ENCODE data around the gene SLC25A41. TPM values are rescaled to one million over a fixed set of nuclear protein-coding genes. Genes with fewer than 3 reads are reported as not detected.

Gene SLC25A41
- total RNA-seq, 1 experiment from 2014 or later, result not detected

DNA sequence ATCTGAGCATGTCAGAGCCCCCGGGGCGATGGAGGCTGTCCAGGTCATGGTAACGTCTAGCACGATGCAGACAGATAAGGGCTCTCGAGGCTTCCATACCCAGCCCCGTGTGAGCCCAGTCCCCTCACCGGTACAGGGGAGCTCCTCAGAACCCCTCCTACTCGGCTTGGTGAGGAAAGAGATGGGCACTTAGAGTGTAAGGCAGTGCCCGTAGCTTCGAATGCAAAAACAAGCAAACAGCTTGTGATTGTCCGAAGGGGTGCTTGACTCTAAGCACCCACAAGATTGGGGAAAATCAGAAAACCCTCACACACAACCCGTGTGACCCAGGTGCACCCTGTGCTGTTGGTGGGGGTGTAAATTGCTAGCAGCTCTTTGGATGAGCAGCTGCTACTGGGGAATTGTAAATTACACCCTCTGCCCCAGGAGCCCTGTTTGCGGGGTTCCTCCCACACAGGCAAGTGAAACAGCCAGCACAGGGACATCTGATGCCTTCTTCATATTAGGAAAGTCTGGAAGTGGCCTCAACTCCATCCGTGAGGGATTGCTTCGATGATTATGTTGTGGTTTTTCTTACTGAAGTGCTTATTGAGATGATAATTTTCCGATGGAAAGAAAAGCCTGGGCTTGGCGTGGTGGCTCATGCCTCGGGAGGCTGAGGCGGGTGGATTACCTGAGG is 56.9 kb downstream of the SLC25A41 start:
- no peak for DNase-seq (ENCODE audit: extremely low read depth, low read depth)

Small RNA genes lying within 50 kb of the gene (small RNA-seq; reads per million reads assigned to genes)
- gene MIR6790, result 0 reads per million in 2 experiments
- 0 to 0.06 reads per million in 2 experiments for gene MIR6885

Other genes starting within 250 kb of the SLC25A41 start
- 14.6 and 17.8 TPM in 2 replicates for gene MLLT1, start 153.8 kb downstream of the SLC25A41 start, total RNA-seq (2014; rRNA removed; shearing (Covaris generic))
- gene ACER1, start 100.2 kb downstream of the SLC25A41 start, total RNA-seq (2014; rRNA removed; shearing (Covaris generic)), result not detected in 2 replicates
- 61.2 and 64.7 TPM in 2 replicates for gene CLPP, start 72.2 kb downstream of the SLC25A41 start, total RNA-seq (2014; rRNA removed; shearing (Covaris generic))
- gene ALKBH7, start 61.0 kb downstream of the SLC25A41 start, total RNA-seq (2014; rRNA removed; shearing (Covaris generic)), result 11.9 and 18.4 TPM in 2 replicates
- gene PSPN, start 57.8 kb downstream of the SLC25A41 start, total RNA-seq (2014; rRNA removed; shearing (Covaris generic)), result 1.1 and 5.3 TPM in 2 replicates
- 39.3 and 44.1 TPM in 2 replicates for gene GTF2F1, start 40.6 kb downstream of the SLC25A41 start, total RNA-seq (2014; rRNA removed; shearing (Covaris generic))
- 73.6 and 92.4 TPM in 2 replicates for gene KHSRP, start 9.0 kb downstream of the SLC25A41 start, total RNA-seq (2014; rRNA removed; shearing (Covaris generic))
- gene SLC25A23, start 26.0 kb upstream of the SLC25A41 start, total RNA-seq (2014; rRNA removed; shearing (Covaris generic)), result 13.3 and 14.1 TPM in 2 replicates
- gene CRB3, start 30.5 kb upstream of the SLC25A41 start, total RNA-seq (2014; rRNA removed; shearing (Covaris generic)), result 0.20 TPM in 1 of 2 replicates, not detected in the other
- gene DENND1C, start 48.0 kb upstream of the SLC25A41 start, total RNA-seq (2014; rRNA removed; shearing (Covaris generic)), result 0.17 and 0.29 TPM in 2 replicates
- gene TUBB4A, start 68.5 kb upstream of the SLC25A41 start, total RNA-seq (2014; rRNA removed; shearing (Covaris generic)), result 4.4 and 6.5 TPM in 2 replicates
- gene TNFSF9, start 97.3 kb upstream of the SLC25A41 start, total RNA-seq (2014; rRNA removed; shearing (Covaris generic)), result 35.4 and 40.4 TPM in 2 replicates
- 136 and 144 TPM in 2 replicates for gene CD70, start 157.4 kb upstream of the SLC25A41 start, total RNA-seq (2014; rRNA removed; shearing (Covaris generic))
- gene TNFSF14, start 236.4 kb upstream of the SLC25A41 start, total RNA-seq (2014; rRNA removed; shearing (Covaris generic)), result not detected in 2 replicates

Data from NCI-H460 (cell line).